GM23338 (cell line): ENCODE data around the gene ATP5ME. TPM values are rescaled to one million over a fixed set of nuclear protein-coding genes. Genes with fewer than 3 reads are reported as not detected.

Experiments used
- ATAC-seq: fragments of 200-7000 bp; cut with Tn5 transposase; 3 replicates; pipeline ENCODE4 v1.9.1; 2020
- DNase-seq: peaks from one replicate; pipeline ENCODE4 v3.0.0-alpha.2; 2015; ENCODE audit warnings: low spot score
- H2AFZ ChIP-seq: fragments of 200-600 bp; sonication (generic); 2 replicates; pipeline ENCODE4 v1.8.0; 2016; ENCODE audit warnings: antibody characterized with exemption, mild to moderate bottlenecking, moderate library complexity
- H3F3A ChIP-seq: fragments of 200-600 bp; sonication (generic); replicated peaks from 2 replicates; pipeline ENCODE4 v1.8.0; 2017; ENCODE audit warnings: antibody characterized with exemption, mixed run types, low read depth
- H3K27ac ChIP-seq: fragments of 200-600 bp; sonication (generic); 2 replicates; pipeline ENCODE4 v1.6.1; 2016; ENCODE audit warnings: low read depth
- H3K27me3 ChIP-seq: fragments of 200-600 bp; sonication (generic); 2 replicates; pipeline ENCODE4 v1.8.0; 2016; ENCODE audit warnings: mild to moderate bottlenecking, mixed run types, moderate library complexity; ENCODE audit not compliant: insufficient read depth
- H3K36me3 ChIP-seq: fragments of 200-600 bp; sonication (generic); 2 replicates; pipeline ENCODE4 v1.8.0; 2016; ENCODE audit warnings: mild to moderate bottlenecking; ENCODE audit not compliant: insufficient read depth
- H3K4me1 ChIP-seq: fragments of 200-600 bp; sonication (generic); 2 replicates; pipeline ENCODE4 v1.8.0; 2016; ENCODE audit warnings: mild to moderate bottlenecking, moderate library complexity; ENCODE audit not compliant: insufficient read depth
- H3K4me2 ChIP-seq: fragments of 200-600 bp; sonication (generic); 2 replicates; pipeline ENCODE4 v1.7.1; 2017; ENCODE audit warnings: mixed run types
- H3K4me3 ChIP-seq: fragments of 200-600 bp; sonication (generic); 2 replicates; pipeline ENCODE4 v1.6.1; 2016; ENCODE audit warnings: mixed run types
- H3K79me2 ChIP-seq: fragments of 200-600 bp; sonication (generic); replicated peaks from 2 replicates; pipeline ENCODE4 v1.8.0; 2017; ENCODE audit warnings: mild to moderate bottlenecking; ENCODE audit not compliant: insufficient read depth
- H3K9me2 ChIP-seq: fragments of 200-600 bp; sonication (generic); 2 replicates; pipeline ENCODE4 v1.8.0; 2017; ENCODE audit not compliant: insufficient read depth
- H4K20me1 ChIP-seq: fragments of 200-600 bp; sonication (generic); replicated peaks from 2 replicates; pipeline ENCODE4 v1.8.0; 2017; ENCODE audit warnings: mild to moderate bottlenecking; ENCODE audit not compliant: insufficient read depth
- H3K27ac Mint-ChIP-seq: 2 replicates; pipeline ENCODE4 v1.8.0; 2020; ENCODE audit warnings: inconsistent platforms, mild to moderate bottlenecking, moderate library complexity, mixed read lengths
- H3K27me3 Mint-ChIP-seq: 3 replicates; pipeline ENCODE4 v1.8.0; 2022; ENCODE audit warnings: low read depth, mild to moderate bottlenecking, moderate library complexity, mixed read lengths, inconsistent platforms; ENCODE audit not compliant: insufficient read depth, poor library complexity
- H3K36me3 Mint-ChIP-seq: 3 replicates; pipeline ENCODE4 v1.8.0; 2021; ENCODE audit warnings: low read depth, mild to moderate bottlenecking, inconsistent platforms, moderate library complexity, mixed read lengths
- H3K4me1 Mint-ChIP-seq: 3 replicates; pipeline ENCODE4 v1.8.0; 2020; ENCODE audit warnings: mild to moderate bottlenecking, inconsistent platforms, mixed read lengths
- H3K4me3 Mint-ChIP-seq: 3 replicates; pipeline ENCODE4 v1.8.0; 2021; ENCODE audit warnings: moderate library complexity, mild to moderate bottlenecking, inconsistent platforms, mixed read lengths
- H3K9me3 Mint-ChIP-seq: 3 replicates; pipeline ENCODE4 v1.8.0; 2020; ENCODE audit warnings: moderate library complexity, mild to moderate bottlenecking, inconsistent platforms, mixed read lengths
- CREB1 ChIP-seq: fragments of 250-450 bp; sonication (Bioruptor Pico); IDR thresholded peaks from 2 replicates; pipeline ENCODE4 v1.5.0; 2020; ENCODE audit warnings: low read depth, mild to moderate bottlenecking, moderate library complexity
- EZH2 ChIP-seq: fragments of 200-600 bp; sonication (generic); IDR thresholded peaks from one replicate; pipeline ENCODE4 v1.8.0; 2017; ENCODE audit warnings: antibody characterized with exemption, mild to moderate bottlenecking, low read depth; ENCODE audit not compliant: unreplicated experiment
- EZH2phosphoT487 ChIP-seq: fragments of 200-600 bp; sonication (generic); IDR thresholded peaks from one replicate; pipeline ENCODE4 v1.8.1; 2018; ENCODE audit warnings: antibody characterized with exemption; ENCODE audit not compliant: unreplicated experiment
- JUNB ChIP-seq: IDR thresholded peaks from one replicate; pipeline ENCODE4 v1.6.1; 2016; ENCODE audit warnings: antibody characterized with exemption; ENCODE audit not compliant: unreplicated experiment
- NANOG ChIP-seq: IDR thresholded peaks from 2 replicates; pipeline ENCODE4 v1.6.1; 2016; ENCODE audit warnings: antibody characterized with exemption, borderline replicate concordance
- POLR2AphosphoS5 ChIP-seq: IDR thresholded peaks from 2 replicates; pipeline ENCODE4 v1.6.1; 2016; ENCODE audit warnings: antibody characterized with exemption, low read depth
- STAT1 ChIP-seq: IDR thresholded peaks from one replicate; pipeline ENCODE4 v1.6.1; 2016; ENCODE audit warnings: antibody characterized with exemption; ENCODE audit not compliant: unreplicated experiment
- ZNF114 ChIP-seq: fragments of 250-450 bp; sonication (Bioruptor Pico); IDR thresholded peaks from 2 replicates; pipeline ENCODE4 v1.5.0; 2020; ENCODE audit warnings: mild to moderate bottlenecking, moderate library complexity
- ZNF331 ChIP-seq: fragments of 250-450 bp; sonication (Bioruptor Pico); IDR thresholded peaks from 2 replicates; pipeline ENCODE4 v1.5.0; 2020; ENCODE audit warnings: low read depth, mild to moderate bottlenecking, moderate library complexity
- polyA plus RNA-seq: library from polyadenylated mRNA; unstranded; fragments of >200 nt; fragmentation: Nextera tagmentation; extraction: Ambion mirVana; gene quantifications from 2 replicates; pipeline ENCODE4 v1.2.1, GENCODE V29; 2016
- total RNA-seq: library from RNA; depleted of rRNA; stranded (reverse); fragments of >200 nt; shearing (Covaris generic); gene quantifications from 2 replicates; pipeline ENCODE4 v1.2.3, GENCODE V29; 2014
- TF ChIP-seq, protein P1 (sequence below): fragments of 250-450 bp; sonication (Bioruptor Pico); IDR thresholded peaks from 2 replicates; pipeline ENCODE4 v1.5.0; 2020; ENCODE audit warnings: mild to moderate bottlenecking, moderate library complexity
- TF ChIP-seq, protein P2 (sequence below), 2 experiments: fragments of 200-600 bp in 1 of 2; sonication (generic) in 1 of 2; conservative IDR thresholded peaks; 2 replicates each; pipeline versions ENCODE4 v1.5.1 to v1.6.1; 2016 to 2017; ENCODE audit warnings: antibody characterized with exemption in 2 of 2, low read depth in 2 of 2, mild to moderate bottlenecking in 2 of 2, moderate library complexity in 1 of 2
- TF ChIP-seq, protein P3 (sequence below): IDR thresholded peaks from one replicate; pipeline ENCODE4 v1.6.1; 2018; ENCODE audit warnings: antibody characterized with exemption; ENCODE audit not compliant: unreplicated experiment

Gene ATP5ME
- total and polyA plus RNA-seq, 2 experiments from 2014 or later, result 60.5 to 2,021 TPM

DNA sequence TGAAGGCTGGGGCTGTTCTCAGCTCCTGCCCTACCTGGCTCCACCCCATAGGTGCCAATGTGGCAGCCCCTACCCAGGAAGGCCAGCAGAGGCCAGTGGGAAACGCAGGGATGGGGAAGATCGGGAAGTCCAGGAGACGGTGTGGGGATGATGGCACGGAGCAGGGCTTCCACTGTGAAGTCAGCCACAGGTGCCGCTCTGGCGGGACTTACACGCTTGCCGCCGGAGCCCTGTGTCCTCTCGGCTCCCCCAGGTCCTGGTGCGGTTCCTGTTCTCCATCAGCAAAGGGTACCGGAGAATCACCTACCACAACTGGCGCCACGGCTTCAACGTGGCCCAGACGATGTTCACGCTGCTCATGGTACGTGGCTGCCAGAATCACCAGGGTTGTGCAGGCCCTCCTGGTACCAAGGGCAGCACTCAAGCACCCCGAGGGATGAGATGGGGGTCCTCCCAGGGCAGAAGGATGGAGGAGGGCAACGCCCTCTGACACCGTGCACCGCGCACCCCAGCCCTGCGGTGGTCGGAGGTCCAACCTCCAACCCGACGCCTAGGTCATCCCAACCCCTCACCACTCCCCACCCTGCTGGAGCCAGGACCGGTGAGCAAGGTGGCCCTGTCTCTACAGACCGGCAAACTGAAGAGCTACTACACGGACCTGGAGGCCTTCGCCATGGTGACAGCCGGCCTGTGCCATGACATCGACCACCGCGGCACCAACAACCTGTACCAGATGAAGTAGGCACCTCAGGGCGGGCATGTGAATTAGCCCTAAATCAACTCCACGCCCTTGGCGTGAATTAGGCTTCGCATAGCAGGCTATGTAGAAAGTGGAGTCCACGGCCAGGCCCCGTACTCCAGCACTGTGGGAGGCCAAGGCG lies 12.0 kb downstream of the ATP5ME start (continued):
- TF ChIP-seq, protein P1, sequence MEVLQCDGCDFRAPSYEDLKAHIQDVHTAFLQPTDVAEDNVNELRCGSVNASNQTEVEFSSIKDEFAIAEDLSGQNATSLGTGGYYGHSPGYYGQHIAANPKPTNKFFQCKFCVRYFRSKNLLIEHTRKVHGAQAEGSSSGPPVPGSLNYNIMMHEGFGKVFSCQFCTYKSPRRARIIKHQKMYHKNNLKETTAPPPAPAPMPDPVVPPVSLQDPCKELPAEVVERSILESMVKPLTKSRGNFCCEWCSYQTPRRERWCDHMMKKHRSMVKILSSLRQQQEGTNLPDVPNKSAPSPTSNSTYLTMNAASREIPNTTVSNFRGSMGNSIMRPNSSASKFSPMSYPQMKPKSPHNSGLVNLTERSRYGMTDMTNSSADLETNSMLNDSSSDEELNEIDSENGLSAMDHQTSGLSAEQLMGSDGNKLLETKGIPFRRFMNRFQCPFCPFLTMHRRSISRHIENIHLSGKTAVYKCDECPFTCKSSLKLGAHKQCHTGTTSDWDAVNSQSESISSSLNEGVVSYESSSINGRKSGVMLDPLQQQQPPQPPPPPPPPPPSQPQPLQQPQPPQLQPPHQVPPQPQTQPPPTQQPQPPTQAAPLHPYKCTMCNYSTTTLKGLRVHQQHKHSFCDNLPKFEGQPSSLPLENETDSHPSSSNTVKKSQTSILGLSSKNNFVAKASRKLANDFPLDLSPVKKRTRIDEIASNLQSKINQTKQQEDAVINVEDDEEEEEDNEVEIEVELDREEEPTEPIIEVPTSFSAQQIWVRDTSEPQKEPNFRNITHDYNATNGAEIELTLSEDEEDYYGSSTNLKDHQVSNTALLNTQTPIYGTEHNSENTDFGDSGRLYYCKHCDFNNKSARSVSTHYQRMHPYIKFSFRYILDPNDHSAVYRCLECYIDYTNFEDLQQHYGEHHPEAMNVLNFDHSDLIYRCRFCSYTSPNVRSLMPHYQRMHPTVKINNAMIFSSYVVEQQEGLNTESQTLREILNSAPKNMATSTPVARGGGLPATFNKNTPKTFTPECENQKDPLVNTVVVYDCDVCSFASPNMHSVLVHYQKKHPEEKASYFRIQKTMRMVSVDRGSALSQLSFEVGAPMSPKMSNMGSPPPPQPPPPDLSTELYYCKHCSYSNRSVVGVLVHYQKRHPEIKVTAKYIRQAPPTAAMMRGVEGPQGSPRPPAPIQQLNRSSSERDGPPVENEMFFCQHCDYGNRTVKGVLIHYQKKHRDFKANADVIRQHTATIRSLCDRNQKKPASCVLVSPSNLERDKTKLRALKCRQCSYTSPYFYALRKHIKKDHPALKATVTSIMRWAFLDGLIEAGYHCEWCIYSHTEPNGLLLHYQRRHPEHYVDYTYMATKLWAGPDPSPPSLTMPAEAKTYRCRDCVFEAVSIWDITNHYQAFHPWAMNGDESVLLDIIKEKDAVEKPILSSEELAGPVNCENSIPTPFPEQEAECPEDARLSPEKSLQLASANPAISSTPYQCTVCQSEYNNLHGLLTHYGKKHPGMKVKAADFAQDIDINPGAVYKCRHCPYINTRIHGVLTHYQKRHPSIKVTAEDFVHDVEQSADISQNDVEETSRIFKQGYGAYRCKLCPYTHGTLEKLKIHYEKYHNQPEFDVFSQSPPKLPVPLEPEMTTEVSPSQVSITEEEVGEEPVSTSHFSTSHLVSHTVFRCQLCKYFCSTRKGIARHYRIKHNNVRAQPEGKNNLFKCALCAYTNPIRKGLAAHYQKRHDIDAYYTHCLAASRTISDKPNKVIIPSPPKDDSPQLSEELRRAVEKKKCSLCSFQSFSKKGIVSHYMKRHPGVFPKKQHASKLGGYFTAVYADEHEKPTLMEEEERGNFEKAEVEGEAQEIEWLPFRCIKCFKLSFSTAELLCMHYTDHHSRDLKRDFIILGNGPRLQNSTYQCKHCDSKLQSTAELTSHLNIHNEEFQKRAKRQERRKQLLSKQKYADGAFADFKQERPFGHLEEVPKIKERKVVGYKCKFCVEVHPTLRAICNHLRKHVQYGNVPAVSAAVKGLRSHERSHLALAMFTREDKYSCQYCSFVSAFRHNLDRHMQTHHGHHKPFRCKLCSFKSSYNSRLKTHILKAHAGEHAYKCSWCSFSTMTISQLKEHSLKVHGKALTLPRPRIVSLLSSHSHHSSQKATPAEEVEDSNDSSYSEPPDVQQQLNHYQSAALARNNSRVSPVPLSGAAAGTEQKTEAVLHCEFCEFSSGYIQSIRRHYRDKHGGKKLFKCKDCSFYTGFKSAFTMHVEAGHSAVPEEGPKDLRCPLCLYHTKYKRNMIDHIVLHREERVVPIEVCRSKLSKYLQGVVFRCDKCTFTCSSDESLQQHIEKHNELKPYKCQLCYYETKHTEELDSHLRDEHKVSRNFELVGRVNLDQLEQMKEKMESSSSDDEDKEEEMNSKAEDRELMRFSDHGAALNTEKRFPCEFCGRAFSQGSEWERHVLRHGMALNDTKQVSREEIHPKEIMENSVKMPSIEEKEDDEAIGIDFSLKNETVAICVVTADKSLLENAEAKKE (CRISPR knock-in tag), result no peak
- no peak for TF ChIP-seq EZH2phosphoT487

DNA sequence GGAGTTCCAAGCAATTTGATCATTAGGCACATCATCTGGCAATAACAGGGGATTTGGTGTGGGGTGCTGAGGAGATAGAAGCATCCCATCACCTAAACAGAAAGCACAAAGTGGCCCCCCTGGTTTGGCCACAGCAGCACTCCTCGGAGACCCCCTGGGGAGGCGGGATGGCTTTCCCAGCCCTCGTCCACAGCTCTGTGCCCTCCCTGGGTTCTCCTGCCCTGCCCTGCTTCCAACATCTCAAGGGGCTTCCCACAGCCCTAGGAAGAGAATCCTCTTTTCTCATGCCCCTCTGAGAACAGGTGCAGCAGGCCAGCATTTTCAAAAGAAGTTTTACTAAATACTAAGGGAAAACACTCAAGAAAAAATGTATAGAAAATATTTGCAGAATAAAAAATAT lies 12.8 kb downstream of the ATP5ME start:
- H3K9me2 ChIP-seq, result no peaks in the 10 kb centered on the region
- Mint-ChIP-seq H3K27ac (no peak overlapping the region), H3K4me1 (no peaks in the 10 kb centered on the region; the same call in 2 of the 3 replicates), H3K27me3 (peaks cover 8% of the 10 kb centered on the region), H3K36me3 (peaks cover 12% of the 10 kb centered on the region), H3K9me3 (no peaks in the 10 kb centered on the region; the same call in 2 of the 3 replicates), H3K4me3 (no peak overlapping the region)
- no peaks in the 10 kb centered on the region for H3K79me2 ChIP-seq
- no peaks in the 10 kb centered on the region for H3K36me3 ChIP-seq
- no peak overlapping the region for H3K4me3 ChIP-seq
- no peaks in the 10 kb centered on the region for H3K27me3 ChIP-seq
- no peak for DNase-seq
- 0 out of 2 replicates have a peak, but pooled peaks cover 2% of the 10 kb centered on the region for H3F3A ChIP-seq
- H3K27ac ChIP-seq, result no peak overlapping the region
- no peaks in the 10 kb centered on the region; the same call in 1 of the 2 replicates for H4K20me1 ChIP-seq
- H3K4me2 ChIP-seq, result no peak overlapping the region
- no peaks in the 10 kb centered on the region for H3K4me1 ChIP-seq
- H2AFZ ChIP-seq, result no peak overlapping the region
- no peak for ATAC-seq
- TF ChIP-seq, protein P2, sequence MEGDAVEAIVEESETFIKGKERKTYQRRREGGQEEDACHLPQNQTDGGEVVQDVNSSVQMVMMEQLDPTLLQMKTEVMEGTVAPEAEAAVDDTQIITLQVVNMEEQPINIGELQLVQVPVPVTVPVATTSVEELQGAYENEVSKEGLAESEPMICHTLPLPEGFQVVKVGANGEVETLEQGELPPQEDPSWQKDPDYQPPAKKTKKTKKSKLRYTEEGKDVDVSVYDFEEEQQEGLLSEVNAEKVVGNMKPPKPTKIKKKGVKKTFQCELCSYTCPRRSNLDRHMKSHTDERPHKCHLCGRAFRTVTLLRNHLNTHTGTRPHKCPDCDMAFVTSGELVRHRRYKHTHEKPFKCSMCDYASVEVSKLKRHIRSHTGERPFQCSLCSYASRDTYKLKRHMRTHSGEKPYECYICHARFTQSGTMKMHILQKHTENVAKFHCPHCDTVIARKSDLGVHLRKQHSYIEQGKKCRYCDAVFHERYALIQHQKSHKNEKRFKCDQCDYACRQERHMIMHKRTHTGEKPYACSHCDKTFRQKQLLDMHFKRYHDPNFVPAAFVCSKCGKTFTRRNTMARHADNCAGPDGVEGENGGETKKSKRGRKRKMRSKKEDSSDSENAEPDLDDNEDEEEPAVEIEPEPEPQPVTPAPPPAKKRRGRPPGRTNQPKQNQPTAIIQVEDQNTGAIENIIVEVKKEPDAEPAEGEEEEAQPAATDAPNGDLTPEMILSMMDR (conservative IDR thresholded peaks at IDR 0.05; ENCODE audit: low read depth in 2 of 2), result no peak
- no peak for TF ChIP-seq EZH2phosphoT487
- TF ChIP-seq ZNF114 (CRISPR knock-in tag), result no peak
- TF ChIP-seq EZH2, result no peak
- TF ChIP-seq POLR2AphosphoS5, result no peak
- no peak for TF ChIP-seq STAT1
- no peak for TF ChIP-seq CREB1 (CRISPR knock-in tag)
- no peak for TF ChIP-seq NANOG
- TF ChIP-seq, protein P3, sequence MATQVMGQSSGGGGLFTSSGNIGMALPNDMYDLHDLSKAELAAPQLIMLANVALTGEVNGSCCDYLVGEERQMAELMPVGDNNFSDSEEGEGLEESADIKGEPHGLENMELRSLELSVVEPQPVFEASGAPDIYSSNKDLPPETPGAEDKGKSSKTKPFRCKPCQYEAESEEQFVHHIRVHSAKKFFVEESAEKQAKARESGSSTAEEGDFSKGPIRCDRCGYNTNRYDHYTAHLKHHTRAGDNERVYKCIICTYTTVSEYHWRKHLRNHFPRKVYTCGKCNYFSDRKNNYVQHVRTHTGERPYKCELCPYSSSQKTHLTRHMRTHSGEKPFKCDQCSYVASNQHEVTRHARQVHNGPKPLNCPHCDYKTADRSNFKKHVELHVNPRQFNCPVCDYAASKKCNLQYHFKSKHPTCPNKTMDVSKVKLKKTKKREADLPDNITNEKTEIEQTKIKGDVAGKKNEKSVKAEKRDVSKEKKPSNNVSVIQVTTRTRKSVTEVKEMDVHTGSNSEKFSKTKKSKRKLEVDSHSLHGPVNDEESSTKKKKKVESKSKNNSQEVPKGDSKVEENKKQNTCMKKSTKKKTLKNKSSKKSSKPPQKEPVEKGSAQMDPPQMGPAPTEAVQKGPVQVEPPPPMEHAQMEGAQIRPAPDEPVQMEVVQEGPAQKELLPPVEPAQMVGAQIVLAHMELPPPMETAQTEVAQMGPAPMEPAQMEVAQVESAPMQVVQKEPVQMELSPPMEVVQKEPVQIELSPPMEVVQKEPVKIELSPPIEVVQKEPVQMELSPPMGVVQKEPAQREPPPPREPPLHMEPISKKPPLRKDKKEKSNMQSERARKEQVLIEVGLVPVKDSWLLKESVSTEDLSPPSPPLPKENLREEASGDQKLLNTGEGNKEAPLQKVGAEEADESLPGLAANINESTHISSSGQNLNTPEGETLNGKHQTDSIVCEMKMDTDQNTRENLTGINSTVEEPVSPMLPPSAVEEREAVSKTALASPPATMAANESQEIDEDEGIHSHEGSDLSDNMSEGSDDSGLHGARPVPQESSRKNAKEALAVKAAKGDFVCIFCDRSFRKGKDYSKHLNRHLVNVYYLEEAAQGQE, result no peak
- no peak for TF ChIP-seq JUNB
- TF ChIP-seq ZNF331 (CRISPR knock-in tag), result no peak
